Superior temporal gyrus (tissue), 1 donor: ENCODE data around the gene BEND2.
"Not testable (repeated sequence)": the region's sequence is repeated elsewhere in the genome, so short reads cannot be mapped to it uniquely, and the experiment has no call there.

Experiments
- DNase-seq: peaks from one replicate; pipeline ENCODE4 v3.0.0-alpha.2; 2016; ENCODE audit errors: extremely low spot score

The BEND2 gene

GRCh38 chrX:18220786-18221185 is at the start of gene BEND2:
Gene BEND2 (minus strand): TSS chrX:18220886. CDS start chrX:18220750, 136 bp downstream.
- no peak for DNase-seq

DNA sequence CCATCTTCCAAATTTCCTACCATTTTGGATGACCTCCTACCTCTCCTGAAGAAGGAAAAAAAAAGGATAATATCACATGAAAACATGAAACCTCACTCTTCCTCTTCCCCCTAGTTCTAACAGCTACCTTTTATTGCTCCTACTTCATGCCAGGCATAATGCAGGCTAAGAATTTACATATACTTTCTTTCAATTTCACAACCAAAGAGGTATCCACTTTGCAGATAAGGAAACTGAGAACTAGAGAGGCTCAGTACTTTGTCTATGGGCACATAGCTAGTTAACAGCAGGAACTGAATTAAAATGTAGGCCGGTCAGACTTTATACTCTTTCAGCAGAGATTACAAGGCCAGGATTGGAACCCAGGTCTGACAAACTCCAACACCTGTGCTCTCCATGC is 34.4 kb upstream of the BEND2 start:
- no peak for DNase-seq

- DNase-seq, result no peak
These were observed 32.1 kb upstream of the BEND2 start for GRCh38 chrX:18252644-18253359.

GRCh38 chrX:18229646-18230045 is 9.0 kb upstream of the BEND2 start:
- not testable (repeated sequence) for DNase-seq

DNA sequence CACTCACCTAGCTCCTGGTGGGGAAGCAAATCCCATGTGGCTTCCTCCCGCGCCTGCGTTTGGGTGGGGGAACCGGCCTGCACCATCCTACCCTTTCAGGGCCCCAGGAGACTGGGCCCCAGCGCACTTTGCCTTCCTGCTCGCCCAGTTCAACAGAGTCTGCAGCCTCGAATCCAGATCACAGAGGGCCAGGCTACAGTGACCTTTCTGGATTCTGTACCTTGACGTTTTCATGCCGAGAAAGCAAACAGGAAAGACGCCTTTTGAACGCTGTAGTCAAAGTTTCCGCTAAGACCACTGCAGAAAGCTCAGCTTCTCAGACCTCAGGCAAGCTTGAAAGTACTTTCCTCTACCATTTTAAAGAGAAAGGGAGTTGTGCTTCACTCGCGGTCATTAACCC is 7.4 kb upstream of the BEND2 start:
- no peak for DNase-seq

DNA sequence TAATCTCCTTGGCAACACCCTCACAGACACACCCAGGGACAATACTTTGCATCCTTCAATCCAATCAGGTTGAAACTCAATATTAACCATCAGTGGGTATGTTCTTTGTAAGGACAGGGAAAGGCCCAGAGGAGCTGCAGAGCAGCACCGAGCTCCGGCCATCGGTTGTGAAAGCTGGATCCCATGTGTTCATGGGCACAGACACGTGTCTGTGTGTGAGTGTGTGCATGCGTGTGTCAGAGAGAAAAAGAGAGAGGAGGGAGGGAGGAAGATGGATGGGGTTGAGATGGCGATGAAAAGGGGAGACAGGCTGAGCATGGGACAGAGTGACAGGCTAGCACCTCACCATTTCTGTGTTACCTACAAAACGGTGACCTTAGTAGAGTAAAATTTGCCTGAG is 6.8 kb upstream of the BEND2 start:
- no peak for DNase-seq

DNA sequence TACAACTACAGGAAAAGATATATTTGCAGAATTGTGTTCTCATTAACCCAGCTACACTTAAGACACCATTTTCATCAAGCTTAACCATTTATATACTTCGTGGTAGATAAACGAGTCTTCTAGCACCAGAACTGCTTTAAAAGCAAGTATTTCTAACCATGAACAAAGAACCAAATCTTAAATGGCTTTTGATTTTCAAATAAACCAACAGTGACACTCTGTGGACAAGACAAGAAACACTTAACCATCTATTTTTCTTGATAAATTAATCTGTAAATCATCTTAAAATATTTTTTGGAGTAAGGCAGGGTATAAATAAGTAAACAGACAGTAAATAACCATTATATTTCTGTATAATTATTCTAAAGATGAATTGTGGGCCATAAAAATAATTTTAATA is 10.2 kb downstream of the BEND2 start:
- DNase-seq, result peak; percentile 37

DNA sequence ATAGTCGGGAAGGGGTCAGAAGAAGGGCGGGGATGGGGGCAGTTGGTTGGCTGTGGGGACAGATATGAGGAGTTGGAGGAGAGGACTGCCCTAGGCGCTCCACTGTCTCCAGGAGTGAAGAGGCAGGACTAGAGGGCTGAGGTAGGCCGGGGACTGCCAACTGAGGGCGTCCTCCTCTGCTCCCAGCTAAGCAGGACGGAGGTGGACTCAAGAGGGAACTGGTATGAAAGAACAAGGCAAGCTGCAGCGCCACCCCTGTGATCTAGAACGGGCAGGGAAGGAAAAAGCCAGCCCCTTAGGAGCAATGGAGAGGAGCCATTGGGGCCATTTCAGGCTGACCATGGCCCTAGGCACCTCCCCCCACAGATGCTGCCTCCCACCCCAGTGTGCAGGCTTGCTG is 14.0 kb downstream of the BEND2 start:
- DNase-seq, result no peak

- no peak for DNase-seq
These were observed 17.1 kb downstream of the BEND2 start for GRCh38 chrX:18203631-18204030.

DNA sequence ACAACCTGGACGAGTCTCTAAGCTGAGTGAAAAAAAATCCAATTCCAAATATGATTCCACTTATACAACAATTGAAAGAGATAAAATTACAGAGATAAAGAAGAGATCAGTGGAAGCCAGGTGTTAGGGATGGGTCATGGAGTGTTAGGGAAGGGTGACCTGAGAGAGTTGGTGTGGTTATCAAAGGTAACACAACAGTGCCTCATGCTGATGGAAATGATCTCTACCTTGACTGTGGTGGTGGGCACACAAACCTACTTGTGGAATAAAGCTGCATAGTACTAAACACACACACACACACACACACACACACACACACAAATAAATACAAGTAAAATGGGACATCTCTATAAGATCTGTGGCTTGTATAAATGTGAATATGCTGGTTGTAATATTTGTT is 26.0 kb downstream of the BEND2 start:
- no peak for DNase-seq

DNA sequence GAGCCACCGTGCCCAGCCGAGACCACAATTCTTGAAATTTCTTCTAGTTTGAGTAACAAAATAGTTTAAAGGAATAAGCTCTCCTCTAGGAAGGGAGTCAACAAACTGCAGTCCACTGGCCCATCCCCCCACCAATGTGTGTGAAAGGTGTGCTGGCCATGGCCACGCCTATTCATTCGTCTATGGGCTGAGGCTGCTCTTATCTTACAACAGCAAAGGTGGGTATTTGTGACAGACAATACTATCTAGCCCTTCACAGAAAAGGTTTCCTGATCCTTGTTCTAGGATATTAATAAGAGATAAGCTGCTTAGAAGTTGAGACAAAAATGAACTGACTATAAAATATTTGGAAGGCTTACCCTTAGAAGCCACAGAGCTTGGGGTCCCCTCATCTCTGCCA is 41.2 kb downstream of the BEND2 start:
- DNase-seq, result no peak

DNA sequence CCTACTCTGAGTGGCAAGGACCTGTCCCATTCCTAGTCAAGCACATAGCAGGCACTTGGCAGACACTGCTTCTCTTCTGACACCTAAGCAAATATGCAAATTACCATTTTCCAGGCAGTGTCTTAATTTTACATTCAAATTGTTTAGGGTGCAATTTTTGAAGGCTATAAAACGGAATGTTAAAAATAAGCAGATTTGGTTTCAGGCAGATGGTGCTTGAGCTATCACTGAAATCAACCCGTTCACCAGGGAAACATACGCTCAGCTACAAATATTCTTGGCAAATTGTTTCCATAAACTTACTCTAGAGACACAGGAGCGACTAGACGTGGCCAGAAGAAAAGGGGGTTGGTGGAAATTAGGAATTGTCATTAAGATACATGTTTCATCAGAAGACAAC is 45.7 kb downstream of the BEND2 start:
- DNase-seq, result peak; percentile 7

DNA sequence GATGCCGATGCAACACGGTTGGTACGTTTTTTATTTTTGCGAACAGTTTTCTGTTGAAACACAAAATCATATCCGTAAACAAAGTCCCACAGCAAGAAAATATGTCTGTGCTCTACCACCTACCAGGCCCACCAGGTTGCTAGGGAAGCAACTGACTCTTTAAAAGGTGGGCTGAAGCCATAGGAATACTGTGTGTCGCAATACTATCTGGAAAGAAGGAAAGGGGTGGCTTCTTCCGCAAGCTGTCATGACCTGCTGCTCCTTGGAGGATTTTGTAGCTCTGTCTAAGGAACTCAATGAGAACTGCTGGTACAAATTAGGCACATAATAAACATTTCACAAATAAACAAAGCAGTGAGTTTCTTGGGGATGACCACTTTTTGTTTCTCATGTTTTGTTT is 46.5 kb downstream of the BEND2 start:
- no peak for DNase-seq

DNA sequence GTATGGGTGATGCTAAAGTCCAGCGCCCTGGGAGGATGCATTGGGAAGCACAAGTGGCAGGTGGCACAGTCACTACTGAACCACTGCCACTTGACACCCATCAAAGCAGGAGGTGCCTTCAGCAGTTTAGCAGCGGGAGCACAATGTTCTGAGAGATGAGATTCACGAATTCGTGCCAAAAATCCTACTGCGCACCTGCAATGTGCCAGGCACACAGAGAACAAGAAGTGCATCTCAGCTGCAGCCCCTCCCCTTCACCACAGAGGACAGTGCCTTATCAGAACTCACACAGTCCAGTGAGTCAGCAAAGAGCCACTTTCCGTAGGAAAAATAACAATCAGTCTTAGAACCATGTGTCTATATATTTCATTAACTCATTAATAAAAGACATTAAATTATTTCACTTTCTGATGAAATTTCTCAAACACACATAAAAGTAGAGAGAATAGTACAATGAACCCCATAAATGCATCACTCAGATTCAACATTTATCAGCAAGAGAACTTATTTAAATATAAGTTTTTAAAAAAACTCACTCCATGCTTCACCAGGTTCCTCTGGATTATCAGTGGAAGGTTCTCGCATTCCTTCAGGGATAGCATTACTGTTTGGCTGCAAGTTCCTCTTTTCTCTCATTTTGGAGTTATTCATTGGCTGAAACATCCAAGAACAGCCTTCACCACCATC is 47.0 kb downstream of the BEND2 start:
- no peak for DNase-seq

DNA sequence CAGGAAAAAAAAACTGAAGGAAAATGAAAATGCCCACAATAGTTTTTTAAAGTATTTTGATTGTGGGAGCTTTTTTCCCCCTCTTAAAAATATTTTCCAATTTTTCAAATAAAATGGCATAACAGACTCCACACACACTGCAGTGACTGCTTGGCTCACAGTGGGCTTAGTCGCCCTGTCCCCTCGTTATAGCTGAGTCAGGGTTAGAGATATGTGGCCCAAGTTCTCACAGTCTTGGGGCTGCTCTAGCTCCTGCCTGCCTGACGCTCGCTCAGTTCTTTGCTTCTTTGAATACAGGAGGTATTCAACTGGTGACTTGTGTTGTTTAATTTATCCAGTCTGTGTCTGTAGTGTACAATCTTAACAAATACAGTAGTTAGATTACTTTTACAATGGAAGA is 47.7 kb downstream of the BEND2 start:
- DNase-seq, result no peak

- DNase-seq, result no peak
These were observed 49.8 kb downstream of the BEND2 start for GRCh38 chrX:18170910-18171309.

DNA sequence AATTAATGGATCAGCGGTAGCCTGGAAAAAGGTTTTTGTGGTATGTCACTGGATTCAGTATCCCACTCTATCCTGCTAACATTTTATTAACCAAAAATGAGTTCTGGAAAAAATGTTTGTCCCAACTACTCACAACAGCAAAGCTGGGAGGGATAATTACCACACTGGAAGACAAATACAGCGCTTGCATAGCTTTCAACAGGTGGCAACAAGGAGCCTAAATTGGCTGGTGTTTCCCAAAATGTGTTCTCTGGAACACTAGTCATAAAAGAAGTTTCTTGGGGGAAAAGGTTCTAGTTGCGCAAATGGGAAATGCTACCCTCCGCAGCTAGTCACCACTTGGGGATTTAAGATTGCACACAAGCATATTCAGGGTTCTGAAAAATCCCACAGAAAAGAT is 54.6 kb downstream of the BEND2 start:
- DNase-seq, result no peak

GRCh38 chrX:18160369-18160768 is 60.3 kb downstream of the BEND2 start:
- no peak for DNase-seq

- DNase-seq, result no peak
These were observed 61.7 kb downstream of the BEND2 start for GRCh38 chrX:18158963-18159362.

GRCh38 chrX:18151649-18152048 is 69.0 kb downstream of the BEND2 start:
- no peak for DNase-seq

GRCh38 chrX:18151157-18151556 is 69.5 kb downstream of the BEND2 start:
- no peak for DNase-seq

GRCh38 chrX:18149454-18149853 is 71.2 kb downstream of the BEND2 start:
- no peak for DNase-seq

GRCh38 chrX:18146954-18147353 is 73.7 kb downstream of the BEND2 start:
- DNase-seq, result no peak

- DNase-seq, result no peak
These were observed 74.7 kb downstream of the BEND2 start for GRCh38 chrX:18146009-18146408.
